ENCODE measurements around the gene HMMR.

HMMR gene

GRCh38 chr5:163459819-163460561 is 442 bp upstream of the HMMR start, which contains the start of gene NUDCD2:
NUDCD2 (minus strand) TSS chr5:163460102; CDS start chr5:163460050, 52 bp downstream.
- H3K79me2 ChIP-seq (ENCODE audit: low read length) = peaks cover 61% of the 10 kb centered on the region
- H3K27me3 ChIP-seq (replicated peaks; ENCODE audit: insufficient read depth, low read length) = no peaks in the 10 kb centered on the region
- no peaks in the 10 kb centered on the region for H4K20me1 ChIP-seq (ENCODE audit: insufficient read depth, low read length)
- H3F3A ChIP-seq (ENCODE audit: insufficient read depth, low read length) = peaks cover 33% of the 10 kb centered on the region
- no peaks in the 10 kb centered on the region; the same call in 1 of the 2 replicates for H3K36me3 ChIP-seq (replicated peaks; ENCODE audit: insufficient read depth, low read length)
- H2AFZ ChIP-seq (ENCODE audit: low read length) = peak within 1 kb of the TSS; percentile 91
- H3K4me1 ChIP-seq (ENCODE audit: low read length) = no peaks in the 10 kb centered on the region
- H3K4me2 ChIP-seq (ENCODE audit: low read depth, low read length) = peak within 1 kb of the TSS; percentile 86
- peak within 1 kb of the TSS; percentile 94 for H3K4me3 ChIP-seq (ENCODE audit: low read length)
- H3K27ac ChIP-seq (ENCODE audit: low read length) = peak within 1 kb of the TSS; percentile 98
- H3K9me3 ChIP-seq (replicated peaks; ENCODE audit: insufficient read depth, low read length) = no peaks in the 10 kb centered on the region
- no peak for TF ChIP-seq EZH2phosphoT487 (IDR thresholded peaks at IDR 0.05; ENCODE audit: low read length)
- TF ChIP-seq, protein P1, sequence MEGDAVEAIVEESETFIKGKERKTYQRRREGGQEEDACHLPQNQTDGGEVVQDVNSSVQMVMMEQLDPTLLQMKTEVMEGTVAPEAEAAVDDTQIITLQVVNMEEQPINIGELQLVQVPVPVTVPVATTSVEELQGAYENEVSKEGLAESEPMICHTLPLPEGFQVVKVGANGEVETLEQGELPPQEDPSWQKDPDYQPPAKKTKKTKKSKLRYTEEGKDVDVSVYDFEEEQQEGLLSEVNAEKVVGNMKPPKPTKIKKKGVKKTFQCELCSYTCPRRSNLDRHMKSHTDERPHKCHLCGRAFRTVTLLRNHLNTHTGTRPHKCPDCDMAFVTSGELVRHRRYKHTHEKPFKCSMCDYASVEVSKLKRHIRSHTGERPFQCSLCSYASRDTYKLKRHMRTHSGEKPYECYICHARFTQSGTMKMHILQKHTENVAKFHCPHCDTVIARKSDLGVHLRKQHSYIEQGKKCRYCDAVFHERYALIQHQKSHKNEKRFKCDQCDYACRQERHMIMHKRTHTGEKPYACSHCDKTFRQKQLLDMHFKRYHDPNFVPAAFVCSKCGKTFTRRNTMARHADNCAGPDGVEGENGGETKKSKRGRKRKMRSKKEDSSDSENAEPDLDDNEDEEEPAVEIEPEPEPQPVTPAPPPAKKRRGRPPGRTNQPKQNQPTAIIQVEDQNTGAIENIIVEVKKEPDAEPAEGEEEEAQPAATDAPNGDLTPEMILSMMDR (IDR thresholded peaks at IDR 0.05; ENCODE audit: low read length) = peak; percentile 30
- no peak for TF ChIP-seq EZH2 (optimal IDR thresholded peaks at IDR 0.05; ENCODE audit: low read depth, low read length)
- DNase-seq = peak; percentile 98
- no peaks in the 10 kb centered on the region for H3K9me2 ChIP-seq (replicated peaks; ENCODE audit: insufficient read depth, low read length)
- H3K9ac ChIP-seq (ENCODE audit: low read length) = peak within 1 kb of the TSS; percentile 97

- Histone ChIP-seq H3F3A (ENCODE audit: insufficient read depth, low read length) (peaks cover 33% of the 10 kb centered on the region), H2AFZ (ENCODE audit: low read length) (no peak overlapping the region), H3K36me3 (replicated peaks; ENCODE audit: insufficient read depth, low read length) (no peaks in the 10 kb centered on the region; the same call in 1 of the 2 replicates), H3K4me1 (ENCODE audit: low read length) (no peaks in the 10 kb centered on the region), H3K9ac (ENCODE audit: low read length) (no peak overlapping the region), H3K79me2 (ENCODE audit: low read length) (peaks cover 56% of the 10 kb centered on the region), H4K20me1 (ENCODE audit: insufficient read depth, low read length) (no peaks in the 10 kb centered on the region), H3K27ac (ENCODE audit: low read length) (no peak overlapping the region), H3K9me3 (replicated peaks; ENCODE audit: insufficient read depth, low read length) (no peaks in the 10 kb centered on the region), H3K4me2 (ENCODE audit: low read depth, low read length) (no peak overlapping the region), H3K9me2 (replicated peaks; ENCODE audit: insufficient read depth, low read length) (no peaks in the 10 kb centered on the region), H3K27me3 (replicated peaks; ENCODE audit: insufficient read depth, low read length) (no peaks in the 10 kb centered on the region), H3K4me3 (ENCODE audit: low read length) (no peak overlapping the region)
- no peak for TF ChIP-seq EZH2phosphoT487 (IDR thresholded peaks at IDR 0.05; ENCODE audit: low read length)
- TF ChIP-seq EZH2 (optimal IDR thresholded peaks at IDR 0.05; ENCODE audit: low read depth, low read length) = no peak
- TF ChIP-seq, protein P1 (IDR thresholded peaks at IDR 0.05; ENCODE audit: low read length) = no peak
- DNase-seq = no peak
Measured at GRCh38 chr5:163463063-163463435, 2.6 kb downstream of the HMMR start.

- no peak overlapping the region for H3K4me2 ChIP-seq (ENCODE audit: low read depth, low read length)
- no peak overlapping the region for H3K27ac ChIP-seq (ENCODE audit: low read length)
- H3K4me1 ChIP-seq (ENCODE audit: low read length) = no peaks in the 10 kb centered on the region
- H3F3A ChIP-seq (ENCODE audit: insufficient read depth, low read length) = no peaks in the 10 kb centered on the region; the same call in 1 of the 2 replicates
- no peak overlapping the region for H3K4me3 ChIP-seq (ENCODE audit: low read length)
- H3K9ac ChIP-seq (ENCODE audit: low read length) = no peak overlapping the region
- H4K20me1 ChIP-seq (ENCODE audit: insufficient read depth, low read length) = no peaks in the 10 kb centered on the region
- no peak overlapping the region for H2AFZ ChIP-seq (ENCODE audit: low read length)
- peaks cover 34% of the 10 kb centered on the region for H3K79me2 ChIP-seq (ENCODE audit: low read length)
- no peaks in the 10 kb centered on the region for H3K27me3 ChIP-seq (replicated peaks; ENCODE audit: insufficient read depth, low read length)
- no peaks in the 10 kb centered on the region; the same call in 1 of the 2 replicates for H3K36me3 ChIP-seq (replicated peaks; ENCODE audit: insufficient read depth, low read length)
- H3K9me3 ChIP-seq (replicated peaks; ENCODE audit: insufficient read depth, low read length) = no peaks in the 10 kb centered on the region
- no peaks in the 10 kb centered on the region for H3K9me2 ChIP-seq (replicated peaks; ENCODE audit: insufficient read depth, low read length)
- no peak for DNase-seq
- TF ChIP-seq EZH2phosphoT487 (IDR thresholded peaks at IDR 0.05; ENCODE audit: low read length) (no peak), EZH2 (optimal IDR thresholded peaks at IDR 0.05; ENCODE audit: low read depth, low read length) (no peak)
- TF ChIP-seq, protein P1 (IDR thresholded peaks at IDR 0.05; ENCODE audit: low read length) = no peak
Measured at GRCh38 chr5:163467682-163468081, 7.2 kb downstream of the HMMR start.
